Stomach smooth muscle (tissue), 2 donors: ENCODE data around the gene AMFR.
"Not testable (repeated sequence)": the region's sequence is repeated elsewhere in the genome, so short reads cannot be mapped to it uniquely, and the experiment has no call there.

Source experiments
- H3K27ac ChIP-seq: one replicate; pipeline ENCODE4 v1.7.0; 2013; ENCODE audit warnings: mild to moderate bottlenecking, low read length, inconsistent platforms
- H3K27me3 ChIP-seq, 2 donors: one replicate each; pipeline ENCODE4 v1.7.0; 2013; ENCODE audit warnings: low read length in 2 of 2; ENCODE audit not compliant: insufficient read depth in 2 of 2, control insufficient read depth in 1 of 2
- H3K36me3 ChIP-seq, 2 donors: one replicate each; pipeline ENCODE4 v1.7.0; 2013; ENCODE audit warnings: low read length in 2 of 2; ENCODE audit not compliant: control insufficient read depth in 2 of 2, insufficient read depth in 2 of 2
- H3K4me1 ChIP-seq: one replicate; pipeline ENCODE4 v1.7.0; 2013; ENCODE audit warnings: low read length; ENCODE audit not compliant: control insufficient read depth, insufficient read depth
- H3K4me3 ChIP-seq, 2 donors: one replicate each; pipeline ENCODE4 v1.7.0; 2013; ENCODE audit warnings: low read length in 2 of 2
- H3K9ac ChIP-seq, 2 donors: one replicate each; pipeline ENCODE4 v1.7.0; 2013; ENCODE audit warnings: low read length in 2 of 2, mild to moderate bottlenecking in 1 of 2
- H3K9me3 ChIP-seq, 2 donors: one replicate each; pipeline ENCODE4 v1.7.0; 2013; ENCODE audit warnings: low read length in 2 of 2; ENCODE audit not compliant: control insufficient read depth in 2 of 2
- donor health status: healthy.
- donor health status: Pancreatic carcinoma.

Gene AMFR

DNA sequence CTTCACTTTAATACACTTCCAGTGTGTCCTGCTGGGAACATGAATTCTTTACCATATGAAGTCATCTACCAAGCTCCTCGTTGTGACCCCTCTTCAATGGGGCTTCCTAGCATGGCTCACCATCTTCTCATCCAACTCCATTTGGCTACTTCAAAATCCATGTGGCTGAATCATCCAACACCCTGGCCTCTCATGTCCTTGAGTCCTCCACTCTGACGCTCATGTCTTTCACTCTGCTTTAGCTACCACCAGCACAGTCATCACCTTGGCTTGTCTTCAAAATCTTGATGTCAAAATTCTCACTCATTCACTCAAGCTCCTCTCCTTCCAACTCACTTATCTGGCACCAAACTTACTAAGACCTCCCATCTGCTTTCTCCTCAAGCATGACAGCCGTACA, 35.8 kb downstream of the AMFR start:
- Histone ChIP-seq H3K27me3 (no peaks in the 10 kb centered on the region), H3K36me3 (peaks cover 36 to 44% of the 10 kb centered on the region in 2 donors), H3K4me3 (no peak overlapping the region), H3K27ac (no peak overlapping the region), H3K9ac (no peak overlapping the region), H3K9me3 (no peaks in the 10 kb centered on the region), H3K4me1 (no peaks in the 10 kb centered on the region)

DNA sequence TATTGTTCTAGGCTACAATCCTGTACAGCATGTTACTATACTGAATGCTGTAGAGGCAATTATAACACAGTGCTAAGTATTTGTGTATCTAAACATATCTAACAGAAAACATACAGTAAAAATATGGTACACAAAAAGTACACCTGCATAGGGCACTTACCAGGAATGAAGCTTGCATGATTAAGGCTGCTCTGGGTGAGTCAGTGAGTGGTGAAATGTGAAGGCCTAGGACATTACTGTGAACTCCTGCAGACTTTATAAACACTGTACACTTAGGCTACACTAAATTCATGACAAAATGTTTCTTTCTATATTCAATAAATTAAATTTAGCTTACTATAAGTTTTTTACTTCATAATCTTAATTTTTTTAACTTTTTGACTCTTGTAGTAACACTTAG, 37.1 kb downstream of the AMFR start:
- Histone ChIP-seq H3K4me1 (no peaks in the 10 kb centered on the region), H3K27ac (no peak overlapping the region), H3K36me3 (peaks cover 49 to 57% of the 10 kb centered on the region in 2 donors), H3K27me3 (no peaks in the 10 kb centered on the region), H3K4me3 (no peak overlapping the region), H3K9me3 (no peaks in the 10 kb centered on the region), H3K9ac (no peak overlapping the region)

DNA sequence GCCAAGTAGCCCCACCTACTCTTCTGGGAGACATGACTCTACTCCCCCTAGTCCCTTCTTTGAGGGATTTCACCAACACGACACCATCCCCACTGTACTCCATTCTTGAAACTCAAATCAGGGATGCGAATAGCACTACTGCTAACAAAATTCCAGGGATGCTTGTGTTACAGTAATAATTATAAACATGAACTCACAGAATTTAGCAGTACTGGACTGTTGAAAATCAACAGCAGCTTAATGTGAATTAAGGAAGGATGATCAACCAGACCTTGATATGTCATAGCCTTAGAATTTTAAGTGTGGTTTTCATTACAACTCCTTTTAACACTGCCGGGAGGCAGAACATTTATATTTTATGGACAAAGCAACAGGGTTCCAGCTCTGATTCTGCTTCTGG, 37.9 kb downstream of the AMFR start:
- H3K27me3 ChIP-seq: no peaks in the 10 kb centered on the region
- no peak overlapping the region for H3K4me3 ChIP-seq
- no peaks in the 10 kb centered on the region for H3K4me1 ChIP-seq
- no peak overlapping the region for H3K27ac ChIP-seq
- H3K36me3 ChIP-seq: peaks cover 51 to 62% of the 10 kb centered on the region in 2 donors
- H3K9ac ChIP-seq: no peak overlapping the region
- H3K9me3 ChIP-seq: no peaks in the 10 kb centered on the region

DNA sequence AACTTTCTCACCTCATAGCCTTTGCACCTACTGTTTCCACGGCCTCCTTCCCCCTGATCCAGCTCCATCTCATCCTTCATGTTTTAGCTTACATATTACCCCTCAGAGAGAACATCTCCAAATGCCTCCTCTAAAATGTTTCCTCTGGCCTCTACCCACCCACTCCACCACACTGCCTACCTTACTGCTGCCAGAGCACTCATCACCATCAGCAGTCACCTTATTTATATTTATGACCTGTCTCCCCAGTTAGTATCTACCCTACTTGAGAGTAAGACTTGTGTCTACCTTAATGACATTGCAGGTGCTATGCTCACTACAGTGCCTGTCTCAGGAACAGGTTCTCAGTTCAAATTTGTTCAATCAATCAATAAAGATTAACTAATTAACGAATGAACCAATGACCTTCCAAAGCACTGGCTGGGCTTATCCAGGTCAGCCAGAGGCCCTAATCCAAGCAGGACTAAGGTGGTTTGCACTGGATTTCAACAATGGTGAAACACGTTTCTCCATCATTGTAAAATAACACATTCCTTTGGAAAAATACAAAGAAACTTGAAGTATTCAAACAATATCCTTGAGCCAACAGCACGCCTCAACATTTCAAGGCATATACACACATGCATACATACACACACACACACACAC, 41.1 kb downstream of the AMFR start:
- no peaks in the 10 kb centered on the region for H3K9me3 ChIP-seq
- peaks cover 50 to 65% of the 10 kb centered on the region in 2 donors for H3K36me3 ChIP-seq
- no peak overlapping the region for H3K27ac ChIP-seq
- no peak overlapping the region for H3K9ac ChIP-seq
- H3K4me1 ChIP-seq: no peaks in the 10 kb centered on the region
- no peaks in the 10 kb centered on the region for H3K27me3 ChIP-seq
- no peak overlapping the region for H3K4me3 ChIP-seq

DNA sequence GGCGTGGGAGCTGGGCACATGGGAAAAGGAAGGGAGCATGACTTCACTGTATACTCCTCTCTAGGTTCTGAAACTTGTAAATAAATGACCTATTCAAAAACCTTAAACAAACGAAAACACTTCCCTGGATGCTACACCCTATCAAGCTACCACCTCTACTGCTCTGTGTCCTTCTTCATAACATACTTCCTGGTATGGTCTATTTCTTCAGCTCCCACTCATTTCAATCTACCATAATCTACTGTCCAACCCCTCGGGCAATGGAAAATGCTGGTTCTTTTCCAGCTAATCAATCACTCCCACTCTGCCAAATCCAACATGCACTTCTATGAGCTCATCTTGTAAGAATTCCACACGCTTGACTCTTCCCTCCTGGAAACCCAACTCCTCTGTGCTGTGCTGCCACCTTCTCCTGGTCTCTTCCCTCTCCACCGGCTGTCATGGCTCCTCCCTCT, 42.4 kb downstream of the AMFR start:
- Histone ChIP-seq H3K36me3 (peaks cover 44 to 60% of the 10 kb centered on the region in 2 donors), H3K9ac (no peak overlapping the region), H3K4me3 (no peak overlapping the region), H3K27me3 (no peaks in the 10 kb centered on the region), H3K9me3 (no peaks in the 10 kb centered on the region), H3K4me1 (no peaks in the 10 kb centered on the region), H3K27ac (no peak overlapping the region)

DNA sequence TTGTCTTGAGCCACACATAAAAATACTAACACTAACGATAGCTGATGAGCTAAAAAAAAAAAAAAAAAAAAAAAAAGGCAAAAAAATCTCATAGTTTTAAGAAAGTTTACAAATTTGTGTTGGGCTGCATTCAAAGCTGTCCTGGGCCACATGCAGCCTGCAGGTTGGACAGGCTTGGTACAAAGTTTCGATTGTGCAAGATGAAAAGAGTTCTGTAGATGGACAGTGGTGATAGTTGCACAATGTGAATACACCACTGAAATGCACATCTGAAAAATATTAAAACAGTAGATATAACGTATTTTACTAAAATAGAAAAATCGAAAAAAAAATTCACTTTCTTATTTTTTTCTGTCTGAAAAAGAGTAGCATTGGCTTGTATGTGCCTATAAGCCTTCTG, 42.9 kb downstream of the AMFR start:
- H3K4me3 ChIP-seq: no peak overlapping the region
- no peak overlapping the region for H3K9ac ChIP-seq
- no peaks in the 10 kb centered on the region for H3K4me1 ChIP-seq
- peaks cover 40 to 56% of the 10 kb centered on the region in 2 donors for H3K36me3 ChIP-seq
- H3K27me3 ChIP-seq: no peaks in the 10 kb centered on the region
- no peaks in the 10 kb centered on the region for H3K9me3 ChIP-seq
- H3K27ac ChIP-seq: no peak overlapping the region

DNA sequence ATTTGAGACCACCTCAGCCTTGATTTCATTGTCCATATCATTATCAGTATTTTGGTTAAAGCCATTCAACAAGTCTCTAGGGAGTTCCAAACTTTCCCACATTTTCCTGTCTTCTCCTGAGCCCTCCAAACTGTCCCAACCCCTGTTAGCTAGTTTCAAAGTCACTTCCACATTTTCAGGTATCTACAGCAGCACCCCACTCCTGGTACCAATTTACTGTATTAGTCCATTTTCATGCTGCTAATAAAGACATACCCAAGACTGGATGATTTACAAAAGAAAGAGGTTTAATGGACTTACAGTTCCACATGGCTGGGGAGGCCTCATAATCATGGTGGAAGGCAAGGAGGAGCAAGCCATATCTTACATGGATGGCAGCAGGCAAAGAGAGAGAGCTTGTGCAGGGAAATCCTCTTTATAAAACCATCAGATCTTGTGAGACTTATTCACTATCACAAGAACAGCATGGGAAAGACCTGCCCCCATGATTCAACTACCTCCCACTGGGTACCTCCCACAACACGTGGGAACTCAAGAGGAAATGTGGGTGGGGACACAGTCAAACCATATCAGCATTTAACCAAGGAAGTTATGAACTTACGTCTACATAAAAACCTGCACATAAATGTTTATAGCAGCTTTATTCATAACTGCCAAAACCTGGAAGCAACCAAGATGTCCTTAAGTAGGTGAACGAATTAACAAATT, 44.4 kb downstream of the AMFR start:
- H3K36me3 ChIP-seq: peaks cover 37 to 49% of the 10 kb centered on the region in 2 donors
- not testable (repeated sequence) for H3K4me1 ChIP-seq, H3K9ac ChIP-seq, H3K27me3 ChIP-seq, H3K9me3 ChIP-seq, H3K27ac ChIP-seq, H3K4me3 ChIP-seq

DNA sequence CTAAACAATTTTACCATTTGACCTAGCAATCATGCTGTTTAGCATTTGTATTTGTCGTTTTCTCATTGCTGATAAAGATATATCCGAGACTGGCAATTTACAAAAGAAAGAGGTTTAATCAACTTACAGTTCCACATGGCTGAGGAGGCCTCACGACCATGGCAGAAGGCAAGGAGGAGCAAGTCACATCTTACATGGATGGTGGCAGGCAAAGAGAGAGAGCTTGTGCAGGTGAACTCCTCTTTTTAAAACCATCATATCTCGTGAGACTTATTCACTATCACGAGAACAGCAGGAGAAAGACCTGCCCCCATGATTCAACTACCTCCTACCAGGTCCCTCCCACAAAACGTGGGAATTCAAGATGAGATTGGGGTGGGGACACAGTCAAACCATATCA, 46.3 kb downstream of the AMFR start:
- not testable (repeated sequence) for H3K9ac ChIP-seq, H3K9me3 ChIP-seq, H3K27ac ChIP-seq, H3K27me3 ChIP-seq, H3K4me3 ChIP-seq, H3K4me1 ChIP-seq
- peaks cover 32 to 33% of the 10 kb centered on the region in 2 donors for H3K36me3 ChIP-seq

DNA sequence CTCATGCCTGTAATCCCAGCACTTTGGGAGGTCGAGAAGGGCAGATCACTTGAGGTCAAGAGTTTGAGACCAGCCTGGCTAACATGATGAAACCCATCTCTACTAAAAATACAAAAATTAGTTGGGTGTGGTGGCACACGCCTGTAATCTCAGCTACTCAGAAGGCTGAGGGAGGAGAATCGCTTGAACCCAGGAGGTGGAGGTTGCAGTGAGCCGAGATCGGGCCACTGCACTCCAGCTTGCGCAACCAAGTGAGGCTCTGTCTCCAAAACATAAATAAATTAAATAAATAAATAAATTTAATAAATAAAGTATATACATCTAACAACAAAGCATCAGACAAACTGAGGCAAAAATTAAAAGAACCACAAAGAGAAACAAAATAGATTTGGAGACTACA, 49.6 kb downstream of the AMFR start:
- not testable (repeated sequence) for H3K9me3 ChIP-seq, H3K27me3 ChIP-seq, H3K9ac ChIP-seq, H3K4me3 ChIP-seq, H3K27ac ChIP-seq
- peaks cover 8 to 18% of the 10 kb centered on the region in 2 donors for H3K36me3 ChIP-seq
- peaks cover 11% of the 10 kb centered on the region for H3K4me1 ChIP-seq

DNA sequence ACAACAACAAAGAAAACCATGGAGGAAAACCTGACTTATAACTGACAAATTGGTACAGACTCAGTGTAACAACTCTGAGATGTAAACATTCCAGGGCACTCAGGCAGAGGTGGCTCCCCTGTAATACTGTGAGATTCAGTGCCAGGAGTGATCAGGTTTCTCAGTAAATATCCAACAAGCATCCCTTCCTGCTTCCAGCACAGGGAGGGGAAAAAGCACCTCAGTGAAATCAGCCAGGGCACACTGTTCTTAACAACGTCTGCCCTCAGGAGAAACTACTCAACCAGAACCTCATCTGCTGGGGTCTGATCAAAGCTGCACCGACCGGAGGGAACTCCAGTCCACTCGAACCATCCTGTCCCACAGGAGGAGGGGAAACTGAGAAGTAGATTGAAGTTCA, 52.3 kb downstream of the AMFR start:
- Histone ChIP-seq H3K36me3 (peaks cover 6 to 15% of the 10 kb centered on the region in 2 donors), H3K9me3 (no peaks in the 10 kb centered on the region), H3K4me1 (peaks cover 15% of the 10 kb centered on the region), H3K9ac (no peak overlapping the region), H3K27ac (no peak overlapping the region), H3K4me3 (no peak overlapping the region), H3K27me3 (no peaks in the 10 kb centered on the region)

DNA sequence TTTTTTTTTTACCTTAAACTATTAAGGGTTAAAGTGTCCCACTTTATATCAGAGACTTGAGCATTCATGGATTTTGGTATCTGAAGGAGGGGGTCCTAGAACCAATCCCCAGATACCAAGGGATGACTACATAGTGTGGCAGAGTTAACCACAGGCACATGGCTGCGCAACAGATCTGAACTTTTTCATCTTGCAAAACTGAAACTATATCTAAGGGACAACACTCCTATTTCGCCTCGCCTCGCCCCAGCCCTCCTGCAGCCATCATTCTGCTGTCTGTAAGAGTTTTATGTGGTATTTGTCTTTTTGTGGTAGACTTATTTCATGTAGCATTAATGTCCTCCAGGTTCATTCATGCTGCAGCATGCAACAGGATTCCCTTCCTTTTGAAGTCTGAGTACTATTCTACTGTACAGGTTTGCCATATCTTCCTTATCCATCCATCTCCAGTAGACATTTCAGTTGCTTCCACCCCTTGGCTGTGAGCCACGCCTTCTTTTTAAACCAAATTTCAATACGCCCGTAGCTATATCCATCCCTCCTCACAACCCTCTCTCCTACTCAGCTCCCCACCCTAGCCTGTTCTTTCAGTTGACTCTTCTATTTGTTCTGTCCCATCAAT, 53.2 kb downstream of the AMFR start:
- H3K36me3 ChIP-seq: peaks cover 14 to 23% of the 10 kb centered on the region in 2 donors
- H3K4me1 ChIP-seq: peaks cover 15% of the 10 kb centered on the region
- H3K27me3 ChIP-seq: no peaks in the 10 kb centered on the region
- H3K4me3 ChIP-seq: no peak overlapping the region
- no peaks in the 10 kb centered on the region for H3K9me3 ChIP-seq
- H3K27ac ChIP-seq: peak overlapping the region; percentile 69
- no peak overlapping the region for H3K9ac ChIP-seq
